C4-2B (cell line): ENCODE measurements around the gene TSPAN9.

Experiments
- ZFX ChIP-seq: fragments of 450-650 bp; IDR thresholded peaks from 2 replicates; pipeline ENCODE4 v1.6.1; 2017
- TF ChIP-seq, protein P1 (sequence below): fragments of 450-650 bp; conservative IDR thresholded peaks from 2 replicates; pipeline ENCODE4 v1.5.1; 2017; ENCODE audit warnings: mild to moderate bottlenecking

DNA sequence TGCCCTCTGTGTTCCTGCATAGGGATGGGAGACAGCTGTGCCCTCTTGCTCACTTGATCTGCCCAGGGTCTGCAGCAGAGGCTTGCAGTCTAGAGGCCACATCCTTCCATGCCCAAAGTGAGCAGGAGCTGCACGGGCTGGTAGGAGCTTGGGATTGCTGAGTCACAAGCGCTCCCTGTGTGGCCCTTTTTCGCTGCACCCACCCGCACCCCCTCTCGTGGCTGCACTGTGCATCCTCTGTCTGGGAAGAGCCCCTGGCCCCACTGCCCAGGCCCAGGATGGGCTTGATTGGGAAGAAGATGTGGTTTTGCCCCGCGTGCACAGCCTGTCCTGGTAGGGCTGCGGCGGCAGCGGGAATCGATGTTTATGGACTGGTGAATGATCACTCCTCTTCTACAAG lies 192.4 kb downstream of the TSPAN9 start:
- TF ChIP-seq, protein P1, sequence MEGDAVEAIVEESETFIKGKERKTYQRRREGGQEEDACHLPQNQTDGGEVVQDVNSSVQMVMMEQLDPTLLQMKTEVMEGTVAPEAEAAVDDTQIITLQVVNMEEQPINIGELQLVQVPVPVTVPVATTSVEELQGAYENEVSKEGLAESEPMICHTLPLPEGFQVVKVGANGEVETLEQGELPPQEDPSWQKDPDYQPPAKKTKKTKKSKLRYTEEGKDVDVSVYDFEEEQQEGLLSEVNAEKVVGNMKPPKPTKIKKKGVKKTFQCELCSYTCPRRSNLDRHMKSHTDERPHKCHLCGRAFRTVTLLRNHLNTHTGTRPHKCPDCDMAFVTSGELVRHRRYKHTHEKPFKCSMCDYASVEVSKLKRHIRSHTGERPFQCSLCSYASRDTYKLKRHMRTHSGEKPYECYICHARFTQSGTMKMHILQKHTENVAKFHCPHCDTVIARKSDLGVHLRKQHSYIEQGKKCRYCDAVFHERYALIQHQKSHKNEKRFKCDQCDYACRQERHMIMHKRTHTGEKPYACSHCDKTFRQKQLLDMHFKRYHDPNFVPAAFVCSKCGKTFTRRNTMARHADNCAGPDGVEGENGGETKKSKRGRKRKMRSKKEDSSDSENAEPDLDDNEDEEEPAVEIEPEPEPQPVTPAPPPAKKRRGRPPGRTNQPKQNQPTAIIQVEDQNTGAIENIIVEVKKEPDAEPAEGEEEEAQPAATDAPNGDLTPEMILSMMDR = no peak
- no peak for TF ChIP-seq ZFX
